Inferior parietal cortex (tissue), 1 donor: Measurements from ENCODE around the gene IMPACT.

Source experiments
- DNase-seq: peaks from one replicate; pipeline ENCODE4 v3.0.0-alpha.2; 2016; ENCODE audit errors: extremely low spot score

The IMPACT gene

DNA sequence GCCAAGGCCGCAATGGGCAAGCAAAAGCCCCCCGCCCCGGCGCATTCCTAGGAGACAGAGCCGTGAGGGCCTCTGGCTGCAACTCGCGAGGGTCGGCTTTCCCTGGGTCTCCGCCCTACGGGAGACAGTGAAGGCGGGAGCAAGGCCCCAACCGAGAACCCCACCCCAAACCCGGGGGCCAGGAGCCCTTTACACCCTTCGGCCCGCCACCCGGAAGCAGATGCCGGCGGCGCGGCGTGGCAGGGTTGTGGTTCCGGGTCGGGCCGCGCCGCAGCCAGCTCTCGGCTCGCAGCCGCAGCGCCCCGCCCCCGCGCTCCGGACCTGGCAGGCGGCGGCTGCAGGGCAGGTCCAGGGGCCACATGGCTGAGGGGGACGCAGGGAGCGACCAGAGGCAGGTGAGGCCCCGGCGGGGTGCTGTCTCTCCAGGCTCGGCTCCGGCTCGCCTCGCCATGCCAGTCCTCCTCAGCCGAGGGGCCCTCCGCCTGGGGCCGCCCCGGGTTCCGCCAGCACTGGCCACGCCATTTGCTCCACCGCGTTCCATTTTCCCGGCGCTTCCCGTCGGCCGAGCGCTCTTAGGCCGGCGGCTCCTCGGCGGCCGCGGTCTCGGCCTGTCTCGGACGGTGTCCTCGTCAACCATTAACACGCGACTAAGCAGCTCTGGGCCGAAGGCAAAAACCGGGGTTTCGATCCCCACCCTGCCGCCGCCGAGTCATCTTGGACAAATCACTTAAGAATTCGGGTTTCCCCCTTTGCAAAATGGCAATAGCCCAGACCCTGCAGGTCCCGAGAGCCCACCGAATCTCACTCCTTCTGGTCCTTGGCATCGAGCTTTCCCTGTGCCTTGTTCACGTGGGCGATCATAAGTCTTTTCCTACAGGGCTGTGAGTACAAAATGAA lies at the start of gene IMPACT:
TSS of gene IMPACT (plus strand) at position 273 of the 897 bp plus-strand sequence. CDS start at position 360, 87 bp downstream.
- peak; percentile 75 for DNase-seq

DNA sequence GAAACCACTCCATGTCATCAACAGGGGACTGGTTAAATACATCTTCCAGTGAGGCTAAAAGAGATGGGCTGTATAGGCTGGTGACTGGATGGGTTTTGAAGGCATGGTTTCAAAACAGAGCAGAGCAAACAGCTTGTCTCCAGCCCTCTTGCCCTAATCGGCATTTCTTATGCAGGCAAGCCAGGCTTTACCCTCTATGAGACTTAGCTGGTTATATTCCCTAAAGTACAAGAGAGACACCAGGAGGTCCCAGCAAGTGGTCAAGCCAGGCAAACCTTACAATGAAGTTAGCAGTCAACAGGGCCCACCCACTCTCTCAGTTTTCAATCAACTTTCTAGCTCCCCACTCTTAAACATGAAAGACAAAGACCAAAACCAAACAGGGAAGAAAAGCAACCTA lies 47.9 kb upstream of the IMPACT start:
- no peak for DNase-seq

- no peak for DNase-seq
Observed at GRCh38 chr18:24380163-24380747, 46.2 kb upstream of the IMPACT start.

- no peak for DNase-seq
Observed at GRCh38 chr18:24381126-24381525, 45.3 kb upstream of the IMPACT start.

GRCh38 chr18:24386681-24387080 lies 39.8 kb upstream of the IMPACT start:
- DNase-seq, result no peak

- no peak for DNase-seq
Observed at GRCh38 chr18:24388957-24389356, 37.5 kb upstream of the IMPACT start.

DNA sequence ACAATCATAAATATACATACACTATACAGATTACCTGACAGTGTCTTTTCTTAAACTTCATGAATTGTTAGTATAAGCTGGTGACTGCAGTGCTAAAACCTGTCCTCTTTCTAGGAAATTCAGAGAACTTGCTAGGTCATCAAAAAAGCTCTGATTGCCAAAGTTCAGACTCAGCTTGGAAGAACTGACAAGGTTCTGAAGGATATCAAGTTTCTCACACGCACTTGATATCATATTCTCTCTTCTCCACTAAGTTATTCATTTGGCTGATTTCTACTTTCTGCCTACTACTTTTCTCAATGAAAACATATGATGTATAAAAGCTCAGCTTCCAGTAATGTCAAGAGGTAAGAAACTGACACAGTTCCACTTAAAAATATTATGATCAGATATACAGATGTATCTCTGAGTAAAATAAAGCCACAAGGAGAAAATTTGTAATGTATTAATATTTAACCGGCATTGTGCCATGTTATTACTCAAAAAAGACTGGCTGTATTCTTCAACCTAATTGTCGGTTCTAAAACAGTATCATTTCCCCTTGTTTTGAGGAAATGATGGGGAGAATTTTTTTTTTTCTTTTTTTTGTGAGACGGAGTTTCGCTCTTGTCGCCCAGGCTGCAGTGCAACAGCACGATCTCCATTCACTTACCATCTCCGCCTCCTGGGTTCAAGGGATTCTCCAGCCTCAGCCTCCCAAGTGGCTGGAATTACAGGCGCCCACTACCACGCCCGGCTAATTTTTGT lies 31.2 kb upstream of the IMPACT start:
- DNase-seq, result peak; percentile 24

DNA sequence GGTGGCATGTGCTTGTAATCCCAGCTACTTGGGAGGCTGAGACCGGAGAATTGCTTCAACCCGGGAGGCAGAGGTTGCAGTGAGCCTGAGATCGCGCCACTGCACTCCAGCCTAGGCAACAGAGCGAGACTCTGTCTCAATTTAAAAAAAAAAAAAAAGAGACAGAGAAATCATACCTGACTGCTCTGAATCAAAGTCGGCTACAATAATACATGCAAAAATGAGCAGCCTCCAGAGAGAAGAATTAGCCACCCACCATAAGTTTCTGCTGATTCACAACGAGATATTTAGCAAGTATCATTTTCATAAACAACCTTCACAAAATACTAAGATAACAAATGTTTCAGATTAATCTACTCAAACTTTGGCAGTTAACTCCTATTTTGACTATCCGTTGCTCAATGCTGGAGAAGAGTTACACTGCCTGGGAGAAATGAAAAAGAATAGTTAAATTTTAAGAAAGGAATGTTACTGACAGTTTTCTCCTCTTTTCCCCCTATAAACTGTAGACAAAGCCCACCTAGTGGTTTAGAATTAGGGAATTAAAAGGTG lies 30.3 kb upstream of the IMPACT start:
- no peak for DNase-seq

DNA sequence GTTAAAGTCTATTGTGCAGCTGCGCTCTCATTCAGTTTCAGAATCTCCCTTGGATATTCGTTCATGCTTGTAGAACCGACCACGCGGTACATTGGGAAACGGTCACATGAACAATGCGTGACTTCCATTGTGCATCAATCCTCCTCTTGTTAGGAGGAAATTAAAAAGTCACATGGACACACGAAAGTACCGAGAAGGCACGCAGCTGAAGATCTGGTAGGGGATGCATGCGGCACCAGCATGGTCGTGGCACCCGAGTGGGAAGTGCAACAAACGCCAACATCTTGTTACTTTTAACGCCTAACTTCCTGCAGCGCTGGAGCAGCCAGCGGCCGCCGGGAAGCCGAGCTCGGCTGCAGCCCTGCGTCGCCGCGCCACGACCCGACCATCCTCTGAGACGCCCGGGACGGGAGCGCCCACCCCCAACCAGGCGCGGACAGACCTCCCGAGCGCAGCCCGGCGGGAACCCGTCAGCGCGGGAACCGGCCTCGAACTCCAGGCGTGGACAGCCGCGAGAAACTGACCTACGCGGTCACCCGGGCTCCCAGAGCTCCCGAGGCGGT lies 29.3 kb upstream of the IMPACT start:
- DNase-seq, result peak; percentile 92

- DNase-seq, result peak; percentile 79
Observed at GRCh38 chr18:24397694-24398368, 28.6 kb upstream of the IMPACT start, which contains the start of gene OSBPL1A. TSS of gene OSBPL1A (minus strand) at chr18:24397824. CDS start at chr18:24377533, 20,291 bp downstream.

- DNase-seq, result no peak
Observed at GRCh38 chr18:24398540-24398939, 27.9 kb upstream of the IMPACT start.

GRCh38 chr18:24400587-24400986 lies 25.9 kb upstream of the IMPACT start:
- no peak for DNase-seq

DNA sequence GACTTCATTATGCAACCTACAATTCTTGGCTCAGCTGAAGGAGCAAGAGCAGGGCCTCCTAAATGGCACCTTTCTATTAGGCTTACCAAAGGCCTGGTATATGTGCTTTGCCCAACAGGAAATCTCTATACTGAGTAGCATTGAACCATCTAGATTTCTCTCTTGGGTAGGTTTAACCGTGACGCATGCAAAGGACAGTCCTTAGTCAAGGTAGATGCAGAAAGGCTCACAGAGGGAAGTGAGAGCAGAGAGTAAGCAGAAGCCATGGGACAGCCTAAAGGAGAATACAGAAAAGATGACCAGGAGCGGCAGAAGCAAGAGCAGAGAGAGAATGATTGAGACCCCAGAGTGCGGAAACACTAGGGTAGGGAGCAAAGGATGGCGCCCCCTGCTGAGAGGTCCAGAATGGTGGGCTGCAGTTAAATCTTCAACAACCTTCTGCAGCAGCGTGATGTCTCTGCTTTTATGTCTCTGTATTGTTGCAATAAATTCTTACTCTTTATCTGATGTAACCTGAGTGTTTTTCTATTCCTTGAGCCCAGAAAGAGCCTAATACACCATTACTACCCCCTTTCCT lies 24.2 kb upstream of the IMPACT start:
- no peak for DNase-seq

GRCh38 chr18:24403076-24403475 lies 23.4 kb upstream of the IMPACT start:
- no peak for DNase-seq

DNA sequence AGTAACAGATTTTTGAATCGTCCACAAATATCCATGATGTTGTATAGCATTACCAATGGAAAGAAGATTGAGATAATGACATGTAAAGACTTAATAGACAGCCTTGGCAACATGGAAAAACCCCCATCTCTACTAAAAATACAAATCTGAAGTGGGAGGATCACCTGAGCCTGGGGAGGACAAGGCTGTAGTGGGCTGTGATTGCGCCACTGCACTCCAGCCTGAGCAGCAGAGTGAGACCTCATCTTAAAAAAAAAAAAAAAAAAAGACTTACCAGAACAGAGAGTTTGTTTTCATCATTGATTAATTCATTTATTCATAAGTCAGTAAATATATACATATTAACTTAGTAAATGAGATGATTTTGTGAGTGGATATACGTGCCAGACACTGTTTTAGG lies 21.9 kb upstream of the IMPACT start:
- DNase-seq, result no peak

DNA sequence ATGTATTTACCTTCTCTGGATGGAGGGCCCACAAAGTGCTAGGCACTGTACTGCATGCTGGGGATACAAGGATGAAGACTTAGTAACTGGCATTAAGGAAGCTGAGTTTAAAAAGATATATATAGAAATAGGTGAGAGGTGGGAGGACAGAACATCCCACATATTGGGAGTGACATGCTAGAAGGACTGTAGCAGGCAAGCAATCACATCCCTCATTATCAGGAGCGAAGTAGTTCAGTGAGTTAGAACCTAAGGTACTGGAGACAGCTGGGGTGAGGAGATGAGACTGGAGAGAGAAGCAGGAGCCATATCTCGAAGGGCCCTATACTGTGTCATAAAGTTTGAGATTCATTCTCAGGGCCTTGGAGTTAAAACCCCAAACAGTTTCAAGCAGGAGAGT lies 18.0 kb upstream of the IMPACT start:
- DNase-seq, result no peak

GRCh38 chr18:24413148-24413547 lies 13.3 kb upstream of the IMPACT start:
- DNase-seq, result no peak

DNA sequence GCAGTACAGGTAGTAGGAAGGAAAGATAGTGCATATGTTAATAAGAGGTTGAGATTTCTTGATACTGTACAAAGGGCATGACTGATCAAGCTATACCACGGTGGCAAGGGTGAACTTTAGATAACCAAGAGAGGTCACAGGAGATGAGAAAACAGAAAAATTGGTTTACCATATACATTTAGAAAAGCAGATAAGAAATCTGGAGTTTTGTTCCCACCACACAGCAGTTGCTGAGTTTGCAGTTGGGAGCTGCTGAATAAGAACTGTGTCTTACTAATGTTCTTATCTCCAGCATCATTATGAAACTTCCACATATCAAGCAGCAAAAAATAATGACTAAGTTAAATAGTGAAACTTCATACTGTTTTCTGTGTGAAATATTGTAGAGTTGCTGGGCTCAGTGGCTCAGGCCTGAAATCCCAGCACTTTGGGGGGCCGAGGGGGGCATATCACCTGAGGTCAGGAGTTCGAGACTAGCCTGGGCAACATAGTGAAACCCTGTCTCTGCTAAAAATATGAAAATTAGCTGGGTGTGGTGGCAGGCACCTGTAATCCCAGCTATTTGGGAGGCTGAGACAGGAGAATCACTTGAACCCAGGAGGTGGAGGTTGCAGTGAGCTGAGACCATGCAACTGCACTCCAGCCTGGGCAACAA lies 12.0 kb upstream of the IMPACT start:
- no peak for DNase-seq

GRCh38 chr18:24417480-24417879 lies 9.0 kb upstream of the IMPACT start:
- no peak for DNase-seq

DNA sequence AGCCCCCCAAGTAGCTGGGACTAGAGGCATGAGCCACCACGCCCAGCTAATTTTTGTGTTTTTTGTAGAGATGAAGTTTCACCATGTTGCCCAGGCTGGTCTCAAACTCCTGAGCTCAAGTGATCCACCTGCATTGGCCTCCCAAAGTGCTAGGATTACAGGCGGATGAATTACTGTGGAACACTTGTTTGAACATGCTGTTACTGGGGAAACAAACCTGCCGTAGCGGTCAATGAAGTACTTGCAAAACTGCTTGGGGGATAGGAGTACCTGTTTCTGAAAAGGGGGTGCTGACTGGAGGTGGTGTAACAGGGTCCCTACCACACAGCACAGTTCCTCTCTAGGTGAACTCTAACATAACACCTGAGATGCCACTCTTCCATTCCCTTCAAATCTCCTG lies 5.9 kb upstream of the IMPACT start:
- no peak for DNase-seq
